Tibial nerve (tissue), 4 donors: ENCODE results near the gene PLEKHA3. TPM values are rescaled to one million over a fixed set of nuclear protein-coding genes. Genes with fewer than 3 reads are reported as not detected.

ENCODE experiments used
- DNase-seq, 2 donors: peaks; one replicate each; pipeline ENCODE4 v3.0.0-alpha.2; 2019; ENCODE audit warnings: low spot score in 2 of 2
- H3K27ac ChIP-seq, 4 donors: fragments of 200-600 bp; sonication (generic) in 3 of 4; one replicate each; pipeline ENCODE4 v1.5.1; 2017 to 2019; ENCODE audit warnings: mild to moderate bottlenecking in 1 of 4
- H3K27me3 ChIP-seq, 2 donors: fragments of 200-600 bp; sonication (generic) in 1 of 2; one replicate each; pipeline versions ENCODE4 v1.5.1 to v1.6.0; 2017 to 2019
- H3K36me3 ChIP-seq, 3 donors: fragments of 200-600 bp; sonication (generic); one replicate each; pipeline ENCODE4 v1.5.1; 2018 to 2019
- H3K4me1 ChIP-seq, 4 donors: fragments of 200-600 bp; sonication (generic) in 3 of 4; one replicate each; pipeline ENCODE4 v1.5.1; 2017 to 2019
- H3K4me3 ChIP-seq, 4 donors: fragments of 200-600 bp; sonication (generic) in 3 of 4; one replicate each; pipeline ENCODE4 v1.5.1; 2017 to 2019; ENCODE audit warnings: mild to moderate bottlenecking in 1 of 4, moderate library complexity in 1 of 4
- H3K9me3 ChIP-seq, 4 donors: fragments of 200-600 bp; sonication (generic) in 3 of 4; one replicate each; pipeline ENCODE4 v1.5.1; 2017 to 2019
- EP300 ChIP-seq, 2 donors: sonication (generic); formaldehyde crosslinking; IDR thresholded peaks; one replicate each; pipeline ENCODE4 v1.6.1; 2017; ENCODE audit warnings: antibody characterized with exemption in 2 of 2, mild to moderate bottlenecking in 1 of 2
- POLR2A ChIP-seq, 2 donors: fragments of 450-650 bp; IDR thresholded peaks; one replicate each; pipeline ENCODE4 v1.6.1; 2017; ENCODE audit warnings: antibody characterized with exemption in 2 of 2, mild to moderate bottlenecking in 2 of 2, moderate library complexity in 2 of 2
- WGBS, 2 donors: methylation state at CpG; one replicate each; pipeline ENCODE4 v1.1.5; 2018; 5-methylcytosine and 5-hydroxymethylcytosine counted together
- total RNA-seq, 4 donors: library from RNA; depleted of rRNA; stranded (reverse); fragments of >200 nt; gene quantifications; one replicate each; pipeline ENCODE4 v1.1.0, GENCODE V29; 2016

PLEKHA3 gene
- total RNA-seq, 4 donors from 2014 or later = 7.2 to 14.4 (median 10.4) TPM

DNA sequence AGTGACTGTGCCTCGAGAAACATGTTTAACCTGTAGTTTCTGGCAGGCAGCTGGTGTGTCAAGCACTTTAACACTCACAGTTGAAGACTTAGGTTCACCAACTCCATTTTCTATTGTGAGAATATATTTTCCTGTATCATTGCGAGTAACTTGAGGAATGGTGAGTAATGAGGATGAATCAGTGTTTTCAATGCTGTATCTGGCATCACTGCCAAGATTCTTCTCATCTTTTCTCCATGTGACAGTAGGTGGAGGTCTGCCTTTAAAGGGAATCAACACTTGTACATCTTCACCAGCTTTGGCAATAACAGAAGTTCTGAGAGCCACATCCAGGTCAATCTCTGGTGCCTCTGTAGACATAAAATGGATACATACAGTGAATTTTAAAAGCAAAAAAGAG is 72.8 kb downstream of the PLEKHA3 start:
- TF ChIP-seq EP300 (IDR thresholded peaks at IDR 0.05) = no peak
- TF ChIP-seq POLR2A (IDR thresholded peaks at IDR 0.05) = no peak
- DNase-seq = no peak
- Histone ChIP-seq H3K4me1 (no peaks in the 10 kb centered on the region), H3K4me3 (no peak overlapping the region), H3K9me3 (no peaks in the 10 kb centered on the region), H3K36me3 (peaks cover 0 to 46% (median 5%) of the 10 kb centered on the region in 3 donors), H3K27ac (no peak overlapping the region), H3K27me3 (no peaks in the 10 kb centered on the region)
- 84 to 89% methylated on average over 2 of the region's 2 CpGs for WGBS, 2 donors

Other genes with a start within 250 kb of the PLEKHA3 start
- gene PRKRA, start 29.3 kb upstream of the PLEKHA3 start, total RNA-seq = 10 to 100 TPM; 37.3 to 52.1 (median 45.5) TPM
- gene PJVK, start 29.1 kb upstream of the PLEKHA3 start, total RNA-seq = 1 to 10 TPM; 5.1 to 9.6 (median 6.8) TPM
- 10 to 100 TPM; 12.3 to 26.0 (median 17.5) TPM for gene FKBP7, start 1.9 kb upstream of the PLEKHA3 start, total RNA-seq